HG03460 (cell line): ENCODE measurements around the gene GABRA4.

Source experiments
- ATAC-seq: cut with Tn5 transposase; IDR thresholded peaks from one replicate; pipeline ENCODE4 v1.9.1; 2021; ENCODE audit not compliant: unreplicated experiment

The GABRA4 gene

GRCh38 chr4:46993075-46994006, at the start of gene GABRA4:
TSS of gene GABRA4 (minus strand) at chr4:46993581. CDS start at chr4:46993424, 157 bp downstream.
- ATAC-seq: no peak

GRCh38 chr4:47040828-47041227, 47.4 kb upstream of the GABRA4 start:
- ATAC-seq: no peak

GRCh38 chr4:47038263-47038662, 44.9 kb upstream of the GABRA4 start:
- no peak for ATAC-seq

- ATAC-seq: peak; percentile 91
Observed at GRCh38 chr4:47032405-47033106, 39.2 kb upstream of the GABRA4 start.

- no peak for ATAC-seq
Observed at GRCh38 chr4:47031751-47032404, 38.5 kb upstream of the GABRA4 start.

- ATAC-seq: no peak
Observed at GRCh38 chr4:47031011-47031678, 37.8 kb upstream of the GABRA4 start, which contains the start of gene GABRB1. TSS of gene GABRB1 (plus strand) at chr4:47031567.

GRCh38 chr4:47017494-47017893, 24.1 kb upstream of the GABRA4 start:
- ATAC-seq: no peak

- ATAC-seq: no peak
Observed at GRCh38 chr4:47017081-47017480, 23.7 kb upstream of the GABRA4 start.

GRCh38 chr4:47013373-47013772, 20.0 kb upstream of the GABRA4 start:
- ATAC-seq: no peak

- ATAC-seq: no peak
Observed at GRCh38 chr4:47012676-47013075, 19.3 kb upstream of the GABRA4 start.

GRCh38 chr4:47010912-47011446, 17.6 kb upstream of the GABRA4 start:
- peak; percentile 94 for ATAC-seq

GRCh38 chr4:47010347-47010911, 17.0 kb upstream of the GABRA4 start:
- peak; percentile 12 for ATAC-seq

- ATAC-seq: no peak
Observed at GRCh38 chr4:47002580-47002979, 9.2 kb upstream of the GABRA4 start.

- no peak for ATAC-seq
Observed at GRCh38 chr4:47000406-47000805, 7.0 kb upstream of the GABRA4 start.

GRCh38 chr4:46999566-46999965, 6.2 kb upstream of the GABRA4 start:
- ATAC-seq: no peak

GRCh38 chr4:46994007-46994405, 625 bp upstream of the GABRA4 start:
- no peak for ATAC-seq

- ATAC-seq: no peak
Observed at GRCh38 chr4:46992338-46992737, 1.0 kb downstream of the GABRA4 start.

- ATAC-seq: no peak
Observed at GRCh38 chr4:46986922-46987638, 6.3 kb downstream of the GABRA4 start.

- ATAC-seq: no peak
Observed at GRCh38 chr4:46984781-46985180, 8.6 kb downstream of the GABRA4 start.

GRCh38 chr4:46980851-46981250, 12.5 kb downstream of the GABRA4 start:
- ATAC-seq: no peak
